ENCODE measurements around the gene XK.

DNA sequence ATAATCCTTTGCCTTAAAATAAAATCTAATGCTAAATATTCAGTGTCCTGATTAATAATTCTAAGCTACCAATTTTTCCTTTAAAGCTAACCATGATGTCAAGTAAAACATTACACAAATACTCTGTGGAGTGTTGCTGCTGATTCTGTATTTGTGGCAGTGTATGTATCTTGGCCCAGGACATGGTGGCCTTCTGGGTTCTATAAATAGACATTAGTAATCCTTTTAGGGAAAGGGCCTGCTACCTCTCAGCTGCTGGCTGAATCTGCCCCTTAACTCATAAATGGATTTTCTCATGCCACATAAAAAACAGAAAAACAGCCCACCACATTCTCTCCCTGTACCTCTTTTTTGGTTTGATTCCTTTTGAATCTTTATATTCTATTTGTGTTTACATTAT, 1.2 kb upstream of the XK start:
- TF ChIP-seq, protein P1, sequence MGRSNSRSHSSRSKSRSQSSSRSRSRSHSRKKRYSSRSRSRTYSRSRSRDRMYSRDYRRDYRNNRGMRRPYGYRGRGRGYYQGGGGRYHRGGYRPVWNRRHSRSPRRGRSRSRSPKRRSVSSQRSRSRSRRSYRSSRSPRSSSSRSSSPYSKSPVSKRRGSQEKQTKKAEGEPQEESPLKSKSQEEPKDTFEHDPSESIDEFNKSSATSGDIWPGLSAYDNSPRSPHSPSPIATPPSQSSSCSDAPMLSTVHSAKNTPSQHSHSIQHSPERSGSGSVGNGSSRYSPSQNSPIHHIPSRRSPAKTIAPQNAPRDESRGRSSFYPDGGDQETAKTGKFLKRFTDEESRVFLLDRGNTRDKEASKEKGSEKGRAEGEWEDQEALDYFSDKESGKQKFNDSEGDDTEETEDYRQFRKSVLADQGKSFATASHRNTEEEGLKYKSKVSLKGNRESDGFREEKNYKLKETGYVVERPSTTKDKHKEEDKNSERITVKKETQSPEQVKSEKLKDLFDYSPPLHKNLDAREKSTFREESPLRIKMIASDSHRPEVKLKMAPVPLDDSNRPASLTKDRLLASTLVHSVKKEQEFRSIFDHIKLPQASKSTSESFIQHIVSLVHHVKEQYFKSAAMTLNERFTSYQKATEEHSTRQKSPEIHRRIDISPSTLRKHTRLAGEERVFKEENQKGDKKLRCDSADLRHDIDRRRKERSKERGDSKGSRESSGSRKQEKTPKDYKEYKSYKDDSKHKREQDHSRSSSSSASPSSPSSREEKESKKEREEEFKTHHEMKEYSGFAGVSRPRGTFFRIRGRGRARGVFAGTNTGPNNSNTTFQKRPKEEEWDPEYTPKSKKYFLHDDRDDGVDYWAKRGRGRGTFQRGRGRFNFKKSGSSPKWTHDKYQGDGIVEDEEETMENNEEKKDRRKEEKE (IDR thresholded peaks at IDR 0.05; ENCODE audit: borderline replicate concordance in 1 of 2, control insufficient read depth in 1 of 2, low read depth in 2 of 2, low read length in 1 of 2), result no peak
- TF ChIP-seq SIRT6 (IDR thresholded peaks at IDR 0.05; ENCODE audit: low read depth, low read length) (no peak), NFYB (IDR thresholded peaks at IDR 0.05; ENCODE audit: extremely low read depth, insufficient read length) (no peak), ZNF175 (CRISPR knock-in tag; IDR thresholded peaks at IDR 0.05; ENCODE audit: low read depth) (no peak), MYBL2 (IDR thresholded peaks at IDR 0.05; ENCODE audit: low read depth) (no peak), MYBL2 (CRISPR knock-in tag; IDR thresholded peaks at IDR 0.05; ENCODE audit: borderline replicate concordance) (no peak), HDAC6 (IDR thresholded peaks at IDR 0.05; ENCODE audit: low read depth, low read length) (no peak), POLR2AphosphoS2 (IDR thresholded peaks at IDR 0.05; ENCODE audit: low read length) (no peak)
- TF ChIP-seq, protein P2, sequence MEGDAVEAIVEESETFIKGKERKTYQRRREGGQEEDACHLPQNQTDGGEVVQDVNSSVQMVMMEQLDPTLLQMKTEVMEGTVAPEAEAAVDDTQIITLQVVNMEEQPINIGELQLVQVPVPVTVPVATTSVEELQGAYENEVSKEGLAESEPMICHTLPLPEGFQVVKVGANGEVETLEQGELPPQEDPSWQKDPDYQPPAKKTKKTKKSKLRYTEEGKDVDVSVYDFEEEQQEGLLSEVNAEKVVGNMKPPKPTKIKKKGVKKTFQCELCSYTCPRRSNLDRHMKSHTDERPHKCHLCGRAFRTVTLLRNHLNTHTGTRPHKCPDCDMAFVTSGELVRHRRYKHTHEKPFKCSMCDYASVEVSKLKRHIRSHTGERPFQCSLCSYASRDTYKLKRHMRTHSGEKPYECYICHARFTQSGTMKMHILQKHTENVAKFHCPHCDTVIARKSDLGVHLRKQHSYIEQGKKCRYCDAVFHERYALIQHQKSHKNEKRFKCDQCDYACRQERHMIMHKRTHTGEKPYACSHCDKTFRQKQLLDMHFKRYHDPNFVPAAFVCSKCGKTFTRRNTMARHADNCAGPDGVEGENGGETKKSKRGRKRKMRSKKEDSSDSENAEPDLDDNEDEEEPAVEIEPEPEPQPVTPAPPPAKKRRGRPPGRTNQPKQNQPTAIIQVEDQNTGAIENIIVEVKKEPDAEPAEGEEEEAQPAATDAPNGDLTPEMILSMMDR (IDR thresholded peaks at IDR 0.05 in 2 of 3, conservative IDR thresholded peaks at IDR 0.05 in 1 of 3; ENCODE audit: insufficient read depth in 2 of 3, low read depth in 1 of 3, low read length in 3 of 3), result no peak

Data from K562 (cell line).